GM23338 (cell line): ENCODE data around the gene UBE2A.

ENCODE experiments used
- CREB1 ChIP-seq: fragments of 250-450 bp; sonication (Bioruptor Pico); IDR thresholded peaks from 2 replicates; pipeline ENCODE4 v1.5.0; 2020; ENCODE audit warnings: low read depth, mild to moderate bottlenecking, moderate library complexity
- CTCF ChIP-seq, 2 experiments: fragments of 200-600 bp in 1 of 2; sonication (generic) in 1 of 2; conservative IDR thresholded peaks; 2 replicates each; pipeline versions ENCODE4 v1.5.1 to v1.6.1; 2016 to 2017; ENCODE audit warnings: antibody characterized with exemption in 2 of 2, low read depth in 2 of 2, mild to moderate bottlenecking in 2 of 2, moderate library complexity in 1 of 2
- ETS1 ChIP-seq: IDR thresholded peaks from 2 replicates; pipeline ENCODE4 v1.6.1; 2016; ENCODE audit warnings: antibody characterized with exemption
- EZH2 ChIP-seq: fragments of 200-600 bp; sonication (generic); IDR thresholded peaks from one replicate; pipeline ENCODE4 v1.8.0; 2017; ENCODE audit warnings: antibody characterized with exemption, mild to moderate bottlenecking, low read depth; ENCODE audit not compliant: unreplicated experiment
- EZH2phosphoT487 ChIP-seq: fragments of 200-600 bp; sonication (generic); IDR thresholded peaks from one replicate; pipeline ENCODE4 v1.8.1; 2018; ENCODE audit warnings: antibody characterized with exemption; ENCODE audit not compliant: unreplicated experiment
- JUNB ChIP-seq: IDR thresholded peaks from one replicate; pipeline ENCODE4 v1.6.1; 2016; ENCODE audit warnings: antibody characterized with exemption; ENCODE audit not compliant: unreplicated experiment
- NANOG ChIP-seq: IDR thresholded peaks from 2 replicates; pipeline ENCODE4 v1.6.1; 2016; ENCODE audit warnings: antibody characterized with exemption, borderline replicate concordance
- POLR2AphosphoS5 ChIP-seq: IDR thresholded peaks from 2 replicates; pipeline ENCODE4 v1.6.1; 2016; ENCODE audit warnings: antibody characterized with exemption, low read depth
- REST ChIP-seq: IDR thresholded peaks from one replicate; pipeline ENCODE4 v1.6.1; 2018; ENCODE audit warnings: antibody characterized with exemption; ENCODE audit not compliant: unreplicated experiment
- STAT1 ChIP-seq: IDR thresholded peaks from one replicate; pipeline ENCODE4 v1.6.1; 2016; ENCODE audit warnings: antibody characterized with exemption; ENCODE audit not compliant: unreplicated experiment
- ZNF114 ChIP-seq: fragments of 250-450 bp; sonication (Bioruptor Pico); IDR thresholded peaks from 2 replicates; pipeline ENCODE4 v1.5.0; 2020; ENCODE audit warnings: mild to moderate bottlenecking, moderate library complexity
- ZNF331 ChIP-seq: fragments of 250-450 bp; sonication (Bioruptor Pico); IDR thresholded peaks from 2 replicates; pipeline ENCODE4 v1.5.0; 2020; ENCODE audit warnings: low read depth, mild to moderate bottlenecking, moderate library complexity
- ZNF462 ChIP-seq: fragments of 250-450 bp; sonication (Bioruptor Pico); IDR thresholded peaks from 2 replicates; pipeline ENCODE4 v1.5.0; 2020; ENCODE audit warnings: mild to moderate bottlenecking, moderate library complexity

GRCh38 chrX:119622356-119623232, 48.2 kb downstream of the UBE2A start:
- TF ChIP-seq CTCF (conservative IDR thresholded peaks at IDR 0.05; ENCODE audit: low read depth in 2 of 2) (no peak), REST (no peak), EZH2 (no peak), JUNB (no peak), EZH2phosphoT487 (no peak), CREB1 (CRISPR knock-in tag) (no peak), NANOG (no peak), POLR2AphosphoS5 (no peak), ZNF114 (CRISPR knock-in tag) (no peak), ETS1 (no peak), ZNF462 (CRISPR knock-in tag) (no peak), ZNF331 (CRISPR knock-in tag) (no peak), STAT1 (no peak)
